CD14-positive monocyte (primary cell): ENCODE measurements around the gene MYRF. TPM values are rescaled to one million over a fixed set of nuclear protein-coding genes. Genes with fewer than 3 reads are reported as not detected.

Source experiments
- DNase-seq, 3 donors: peaks; one replicate each; pipeline ENCODE4 v3.0.0-alpha.2; 2011 to 2022
- H2AFZ ChIP-seq: 2 replicates; pipeline ENCODE4 v1.6.0; 2012; ENCODE audit warnings: mild to moderate bottlenecking, low read depth, low read length, inconsistent platforms; ENCODE audit not compliant: insufficient read depth, poor library complexity, severe bottlenecking
- H3K27ac ChIP-seq, 2 donors: 1 replicate in 1 of 2; 2 replicates in 1 of 2; pipeline ENCODE4 v1.5.1; 2012 to 2013; ENCODE audit warnings: low read length in 2 of 2, control low read depth in 1 of 2, inconsistent platforms in 1 of 2, low read depth in 1 of 2, mild to moderate bottlenecking in 1 of 2
- H3K27me3 ChIP-seq, 2 donors: one replicate each; pipeline versions ENCODE4 v1.6.0 to v1.6.1; 2011 to 2013; ENCODE audit warnings: low read length in 2 of 2; ENCODE audit not compliant: control insufficient read depth in 2 of 2, insufficient read depth in 2 of 2
- H3K36me3 ChIP-seq, 2 donors: replicated peaks in 1 of 2; 1 replicate in 1 of 2; 2 replicates in 1 of 2; pipeline versions ENCODE4 v1.5.1 to v1.6.1; 2012 to 2013; ENCODE audit warnings: low read length in 2 of 2, control low read depth in 1 of 2, inconsistent platforms in 1 of 2, mild to moderate bottlenecking in 1 of 2; ENCODE audit not compliant: insufficient read depth in 2 of 2, control insufficient read depth in 1 of 2
- H3K4me1 ChIP-seq, 2 donors: 1 replicate in 1 of 2; 2 replicates in 1 of 2; pipeline versions ENCODE4 v1.5.1 to v1.6.1; 2012 to 2013; ENCODE audit warnings: low read length in 2 of 2, control low read depth in 1 of 2, inconsistent platforms in 1 of 2, mild to moderate bottlenecking in 1 of 2, moderate library complexity in 1 of 2; ENCODE audit not compliant: insufficient read depth in 2 of 2, control insufficient read depth in 1 of 2
- H3K4me2 ChIP-seq: replicated peaks from 2 replicates; pipeline ENCODE3; 2012; ENCODE audit warnings: low read length, moderate library complexity, mild to moderate bottlenecking; ENCODE audit not compliant: poor library complexity, severe bottlenecking; ENCODE audit errors: extremely low read depth
- H3K4me3 ChIP-seq, 3 experiments: fragments of 200-600 bp in 1 of 3; sonication (generic) in 1 of 3; replicated peaks in 1 of 3; 1 replicate in 2 of 3; 2 replicates in 1 of 3; pipeline ENCODE4 v1.5.1; 2011 to 2013; ENCODE audit warnings: low read length in 3 of 3, mild to moderate bottlenecking in 3 of 3, control low read depth in 2 of 3, low read depth in 2 of 3, inconsistent platforms in 1 of 3, moderate library complexity in 1 of 3
- H3K79me2 ChIP-seq: 2 replicates; pipeline ENCODE4 v1.6.0; 2012; ENCODE audit warnings: mild to moderate bottlenecking, control low read depth, inconsistent platforms, low read length, moderate library complexity; ENCODE audit not compliant: insufficient read depth
- H3K9ac ChIP-seq: 2 replicates; pipeline ENCODE4 v1.6.0; 2017; ENCODE audit warnings: low read length, mild to moderate bottlenecking; ENCODE audit not compliant: insufficient read depth, poor library complexity, severe bottlenecking
- H3K9me3 ChIP-seq, 2 donors: replicated peaks in 1 of 2; 1 replicate in 1 of 2; 2 replicates in 1 of 2; pipeline versions ENCODE4 v1.5.1 to v1.6.1; 2012 to 2013; ENCODE audit warnings: low read length in 2 of 2, control low read depth in 1 of 2; ENCODE audit not compliant: control insufficient read depth in 1 of 2, insufficient read depth in 1 of 2
- H4K20me1 ChIP-seq: 2 replicates; pipeline ENCODE4 v1.6.0; 2012; ENCODE audit warnings: mild to moderate bottlenecking, low read length, control low read depth, moderate library complexity; ENCODE audit not compliant: insufficient read depth
- H3K27ac Mint-ChIP-seq, 7 donors: one replicate each; pipeline ENCODE4 v1.8.0; 2020; ENCODE audit warnings: mild to moderate bottlenecking in 7 of 7, mixed read lengths in 7 of 7, moderate library complexity in 6 of 7, inconsistent platforms in 2 of 7
- H3K27me3 Mint-ChIP-seq, 3 donors: one replicate each; pipeline ENCODE4 v1.8.0; 2021 to 2022; ENCODE audit warnings: low read depth in 3 of 3, mild to moderate bottlenecking in 3 of 3, mixed read lengths in 3 of 3, moderate library complexity in 3 of 3, inconsistent platforms in 1 of 3
- H3K36me3 Mint-ChIP-seq, 2 donors: one replicate each; pipeline ENCODE4 v1.8.0; 2020; ENCODE audit warnings: mixed read lengths in 2 of 2, inconsistent platforms in 1 of 2, mild to moderate bottlenecking in 1 of 2
- H3K4me1 Mint-ChIP-seq: one replicate; pipeline ENCODE4 v1.8.0; 2020; ENCODE audit warnings: mild to moderate bottlenecking, mixed read lengths
- H3K4me3 Mint-ChIP-seq, 2 donors: one replicate each; pipeline ENCODE4 v1.8.0; 2020; ENCODE audit warnings: mild to moderate bottlenecking in 2 of 2, mixed read lengths in 2 of 2, moderate library complexity in 1 of 2
- H3K9me3 Mint-ChIP-seq, 7 donors: one replicate each; pipeline ENCODE4 v1.8.0; 2020 to 2022; ENCODE audit warnings: mixed read lengths in 7 of 7, mild to moderate bottlenecking in 6 of 7, moderate library complexity in 6 of 7, inconsistent platforms in 2 of 7
- CTCF ChIP-seq: fragments of 200-600 bp; IDR thresholded peaks from one replicate; pipeline ENCODE4 v1.8.0; 2022; ENCODE audit warnings: antibody characterized with exemption, mild to moderate bottlenecking
- WGBS: methylation state at CpG from one replicate; pipeline ENCODE4 v1.1.5; 2013; ENCODE audit warnings: missing lambda C conversion rate; ENCODE audit not compliant: insufficient coverage; 5-methylcytosine and 5-hydroxymethylcytosine counted together
- intact Hi-C, 2 donors: fragments of 100-400 bp; cut with micrococcal nuclease; formaldehyde crosslinking; loops; one replicate each; pipeline versions ENCODE4 v1.15.0 to v1.15.1; 2023
- polyA plus RNA-seq, 3 donors: library from polyadenylated mRNA; depleted of rRNA in 1 of 3; unstranded in 2 of 3; stranded (reverse) in 1 of 3; fragments of 300-500 nt in 2 of 3; fragments of >200 nt in 1 of 3; fragmentation: Illumina TruSeq in 2 of 3; gene quantifications; 1 replicate in 2 of 3; 2 replicates in 1 of 3; pipeline ENCODE4 v1.2.3, GENCODE V29; 2012 to 2021

MYRF gene
- polyA plus RNA-seq, 3 donors: 0.18 to 0.19 TPM; not detected in 1

DNA sequence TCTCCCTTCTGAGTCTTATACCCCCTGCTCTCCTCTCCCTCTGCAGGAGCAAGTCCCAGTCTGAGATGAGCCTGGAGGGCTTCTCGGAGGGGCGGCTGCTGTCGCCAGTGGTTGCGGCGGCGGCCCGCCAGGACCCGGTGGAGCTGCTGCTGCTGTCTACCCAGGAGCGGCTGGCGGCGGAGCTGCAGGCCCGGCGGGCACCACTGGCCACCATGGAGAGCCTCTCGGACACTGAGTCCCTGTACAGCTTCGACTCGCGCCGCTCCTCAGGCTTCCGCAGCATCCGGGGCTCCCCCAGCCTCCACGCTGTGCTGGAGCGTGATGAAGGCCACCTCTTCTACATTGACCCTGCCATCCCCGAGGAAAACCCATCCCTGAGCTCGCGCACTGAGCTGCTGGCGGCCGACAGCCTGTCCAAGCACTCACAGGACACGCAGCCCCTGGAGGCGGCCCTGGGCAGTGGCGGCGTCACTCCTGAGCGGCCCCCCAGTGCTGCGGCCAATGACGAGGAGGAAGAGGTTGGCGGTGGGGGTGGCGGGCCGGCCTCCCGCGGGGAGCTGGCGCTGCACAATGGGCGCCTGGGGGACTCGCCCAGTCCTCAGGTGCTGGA, 8.8 kb upstream of the MYRF start:
- Histone ChIP-seq H3K36me3 (peaks cover 5 to 25% of the 10 kb centered on the region in 2 donors), H3K27ac (no peak overlapping the region), H3K9ac (no peak overlapping the region), H3K4me1 (peaks cover 13 to 22% of the 10 kb centered on the region in 2 donors), H3K4me2 (no peak overlapping the region), H4K20me1 (no peaks in the 10 kb centered on the region), H2AFZ (no peak overlapping the region), H3K27me3 (peaks cover 0 to 4% of the 10 kb centered on the region in 2 donors), H3K79me2 (no peaks in the 10 kb centered on the region), H3K4me3 (no peak overlapping the region), H3K9me3 (no peaks in the 10 kb centered on the region)
- 97% methylated on average over 31 of the region's 42 CpGs for WGBS
- no peak for TF ChIP-seq CTCF
- peaks cover 11 to 22% of the 10 kb centered on the region in 2 donors for H3K36me3 Mint-ChIP-seq
- H3K27ac Mint-ChIP-seq: no peak overlapping the region
- no peak for DNase-seq
- peaks cover 0 to 2% (median under 1%) of the 10 kb centered on the region in 3 donors for H3K27me3 Mint-ChIP-seq
- no peak overlapping the region for H3K4me3 Mint-ChIP-seq
- intact Hi-C loops: no loop called here
- peaks cover 14% of the 10 kb centered on the region for H3K4me1 Mint-ChIP-seq
- no peaks in the 10 kb centered on the region for H3K9me3 Mint-ChIP-seq

DNA sequence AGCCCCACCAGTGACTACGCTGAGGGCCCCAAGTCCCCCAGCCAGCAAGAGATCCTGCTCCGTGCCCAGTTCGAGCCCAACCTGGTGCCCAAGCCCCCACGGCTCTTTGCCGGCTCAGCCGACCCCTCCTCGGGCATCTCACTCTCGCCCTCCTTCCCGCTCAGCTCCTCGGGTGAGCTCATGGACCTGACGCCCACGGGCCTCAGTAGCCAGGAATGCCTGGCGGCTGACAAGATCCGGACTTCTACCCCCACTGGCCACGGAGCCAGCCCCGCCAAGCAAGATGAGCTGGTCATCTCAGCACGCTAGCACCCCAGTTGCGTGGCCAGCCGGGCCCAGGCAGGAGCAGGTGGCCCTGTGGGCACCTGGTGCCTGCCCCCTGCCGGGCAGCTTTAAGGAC, 8.3 kb upstream of the MYRF start:
- peaks cover 14% of the 10 kb centered on the region for H3K4me1 Mint-ChIP-seq
- intact Hi-C loops: no loop called here

More for the DNA sequence above, 8.3 kb upstream of the MYRF start:
- H3K9me3 ChIP-seq: no peaks in the 10 kb centered on the region
- H3K27ac ChIP-seq: no peak overlapping the region
- peaks cover 13 to 22% of the 10 kb centered on the region in 2 donors for H3K4me1 ChIP-seq
- H3K27me3 ChIP-seq: peaks cover 0 to 6% of the 10 kb centered on the region in 2 donors
- peaks cover 5 to 25% of the 10 kb centered on the region in 2 donors for H3K36me3 ChIP-seq
- no peak overlapping the region for H2AFZ ChIP-seq
- peaks cover 11 to 19% of the 10 kb centered on the region in 2 donors for H3K36me3 Mint-ChIP-seq
- H3K4me3 Mint-ChIP-seq: no peak overlapping the region
- DNase-seq: no peak
- H3K9me3 Mint-ChIP-seq: no peaks in the 10 kb centered on the region
- H4K20me1 ChIP-seq: no peaks in the 10 kb centered on the region
- WGBS: 97% methylated on average over 20 of the region's 20 CpGs
- H3K9ac ChIP-seq: no peak overlapping the region
- no peak overlapping the region for H3K4me3 ChIP-seq
- TF ChIP-seq CTCF: no peak
- no peaks in the 10 kb centered on the region for H3K79me2 ChIP-seq
- H3K27ac Mint-ChIP-seq: no peak overlapping the region
- H3K4me2 ChIP-seq: no peak overlapping the region
- peaks cover 2 to 4% (median 3%) of the 10 kb centered on the region in 3 donors for H3K27me3 Mint-ChIP-seq
